ENCODE measurements around the gene PSME4. TPM values are rescaled to one million over a fixed set of nuclear protein-coding genes. Genes with fewer than 3 reads are reported as not detected.

PSME4 gene
- total RNA-seq, 1 experiment from 2014 or later = 65.2 TPM

- no peaks in the 10 kb centered on the region for H3K27me3 Mint-ChIP-seq (ENCODE audit: insufficient read depth, unreplicated experiment)
- BruUV-seq (replicated peaks) = no TSS peak
- H3K36me3 Mint-ChIP-seq (ENCODE audit: insufficient read depth, unreplicated experiment) = peaks cover 31% of the 10 kb centered on the region
- DNase-seq (ENCODE audit: unreplicated experiment) = no peak
- no peak overlapping the region for H3K4me3 Mint-ChIP-seq (ENCODE audit: unreplicated experiment)
- peaks cover 5% of the 10 kb centered on the region for H3K4me1 Mint-ChIP-seq (ENCODE audit: insufficient read depth, unreplicated experiment)
- no peak for TF ChIP-seq CTCF (IDR thresholded peaks at IDR 0.05; ENCODE audit: unreplicated experiment)
- no peak overlapping the region for H3K27ac Mint-ChIP-seq (ENCODE audit: low read depth, unreplicated experiment)
- H3K9me3 Mint-ChIP-seq (ENCODE audit: unreplicated experiment) = no peaks in the 10 kb centered on the region
- ChIA-PET POLR2A (no interaction called here), CTCF (interaction anchor here (0.7 kb wide), 1 partner anchor 21 kb away, joined by 3 read pairs; no protein-coding TSS in a partner anchor)
- intact Hi-C loops (cut with micrococcal nuclease) = no loop called here
These were observed 149.0 kb downstream of the PSME4 start for GRCh38 chr2:53821810-53822209.

- CTCF ChIA-PET = no interaction called here
- no peak overlapping the region for H3K4me3 Mint-ChIP-seq (ENCODE audit: unreplicated experiment)
- H3K9me3 Mint-ChIP-seq (ENCODE audit: unreplicated experiment) = no peaks in the 10 kb centered on the region
- DNase-seq (ENCODE audit: unreplicated experiment) = no peak
- H3K27ac Mint-ChIP-seq (ENCODE audit: low read depth, unreplicated experiment) = no peak overlapping the region
- BruUV-seq (replicated peaks) = no TSS peak
- no peaks in the 10 kb centered on the region for H3K4me1 Mint-ChIP-seq (ENCODE audit: insufficient read depth, unreplicated experiment)
- H3K27me3 Mint-ChIP-seq (ENCODE audit: insufficient read depth, unreplicated experiment) = no peaks in the 10 kb centered on the region
- POLR2A ChIA-PET = interaction anchor here (0.6 to 1.2 kb wide), 3 partner anchors 9 to 55 kb away, joined by 3 to 5 read pairs (median 5); no protein-coding TSS in a partner anchor
- peaks cover 42% of the 10 kb centered on the region for H3K36me3 Mint-ChIP-seq (ENCODE audit: insufficient read depth, unreplicated experiment)
- no peak for TF ChIP-seq CTCF (IDR thresholded peaks at IDR 0.05; ENCODE audit: unreplicated experiment)
- intact Hi-C loops (cut with micrococcal nuclease) = no loop called here
These were observed 150.1 kb downstream of the PSME4 start for GRCh38 chr2:53820711-53821110.

GRCh38 chr2:53820048-53820447 lies 150.7 kb downstream of the PSME4 start:
- no peak overlapping the region for H3K27ac Mint-ChIP-seq (ENCODE audit: low read depth, unreplicated experiment)
- H3K4me1 Mint-ChIP-seq (ENCODE audit: insufficient read depth, unreplicated experiment) = no peaks in the 10 kb centered on the region
- no TSS peak for BruUV-seq (replicated peaks)
- intact Hi-C loops (cut with micrococcal nuclease) = no loop called here
- no peak for TF ChIP-seq CTCF (IDR thresholded peaks at IDR 0.05; ENCODE audit: unreplicated experiment)
- CTCF ChIA-PET = interaction anchor here (0.5 kb wide), 1 partner anchor 93 kb away, joined by 3 read pairs; no protein-coding TSS in a partner anchor
- H3K9me3 Mint-ChIP-seq (ENCODE audit: unreplicated experiment) = no peaks in the 10 kb centered on the region
- H3K27me3 Mint-ChIP-seq (ENCODE audit: insufficient read depth, unreplicated experiment) = no peaks in the 10 kb centered on the region
- peaks cover 49% of the 10 kb centered on the region for H3K36me3 Mint-ChIP-seq (ENCODE audit: insufficient read depth, unreplicated experiment)
- DNase-seq (ENCODE audit: unreplicated experiment) = no peak
- POLR2A ChIA-PET = interaction anchor here (1.2 kb wide), 1 partner anchor 10 kb away, joined by 3 read pairs; no protein-coding TSS in a partner anchor
- H3K4me3 Mint-ChIP-seq (ENCODE audit: unreplicated experiment) = no peak overlapping the region

GRCh38 chr2:53819634-53820033 lies 151.2 kb downstream of the PSME4 start:
- H3K27ac Mint-ChIP-seq (ENCODE audit: low read depth, unreplicated experiment) = no peak overlapping the region
- no peaks in the 10 kb centered on the region for H3K4me1 Mint-ChIP-seq (ENCODE audit: insufficient read depth, unreplicated experiment)
- TF ChIP-seq CTCF (IDR thresholded peaks at IDR 0.05; ENCODE audit: unreplicated experiment) = no peak
- CTCF ChIA-PET = interaction anchor here (0.5 kb wide), 1 partner anchor 93 kb away, joined by 3 read pairs; no protein-coding TSS in a partner anchor
- intact Hi-C loops (cut with micrococcal nuclease) = no loop called here
- no TSS peak for BruUV-seq (replicated peaks)
- no peak for DNase-seq (ENCODE audit: unreplicated experiment)
- H3K4me3 Mint-ChIP-seq (ENCODE audit: unreplicated experiment) = no peak overlapping the region
- no peaks in the 10 kb centered on the region for H3K27me3 Mint-ChIP-seq (ENCODE audit: insufficient read depth, unreplicated experiment)
- H3K36me3 Mint-ChIP-seq (ENCODE audit: insufficient read depth, unreplicated experiment) = peaks cover 53% of the 10 kb centered on the region
- POLR2A ChIA-PET = interaction anchor here (0.6 kb wide), 1 partner anchor 49 kb away, joined by 3 read pairs; no protein-coding TSS in a partner anchor
- H3K9me3 Mint-ChIP-seq (ENCODE audit: unreplicated experiment) = no peaks in the 10 kb centered on the region
